Neuronal stem cell (in vitro differentiated cells): ENCODE data around the gene MARK3.
"Not testable (repeated sequence)": the region's sequence is repeated elsewhere in the genome, so short reads cannot be mapped to it uniquely, and the experiment has no call there.

Experiments used
- DNase-seq: peaks from one replicate; pipeline ENCODE4 v3.0.0-alpha.2; 2013; ENCODE audit warnings: low spot score
- H2AFZ ChIP-seq: one replicate; pipeline ENCODE4 v1.6.1; 2013; ENCODE audit warnings: mild to moderate bottlenecking, low read length, inconsistent platforms
- H2AK5ac ChIP-seq: 2 replicates; pipeline ENCODE4 v1.6.1; 2013; ENCODE audit warnings: low read depth, mild to moderate bottlenecking, inconsistent platforms, low read length, moderate library complexity, mixed read lengths
- H2BK120ac ChIP-seq: 2 replicates; pipeline ENCODE4 v1.6.1; 2013; ENCODE audit warnings: low read depth, mild to moderate bottlenecking, inconsistent platforms, low read length, moderate library complexity, mixed read lengths
- H2BK12ac ChIP-seq: one replicate; pipeline ENCODE4 v1.6.1; 2013; ENCODE audit warnings: low read length, inconsistent platforms
- H2BK15ac ChIP-seq: 2 replicates; pipeline ENCODE4 v1.6.1; 2013; ENCODE audit warnings: mild to moderate bottlenecking, low read length, inconsistent platforms, mixed read lengths
- H2BK5ac ChIP-seq: one replicate; pipeline ENCODE4 v1.6.1; 2013; ENCODE audit warnings: inconsistent platforms, mild to moderate bottlenecking, low read length, moderate library complexity
- H3K14ac ChIP-seq: one replicate; pipeline ENCODE4 v1.6.1; 2013; ENCODE audit warnings: low read length, inconsistent platforms
- H3K18ac ChIP-seq: 2 replicates; pipeline ENCODE4 v1.6.1; 2013; ENCODE audit warnings: low read length, inconsistent platforms
- H3K23ac ChIP-seq: 2 replicates; pipeline ENCODE4 v1.6.1; 2013; ENCODE audit warnings: low read depth, mild to moderate bottlenecking, mixed read lengths, low read length, inconsistent platforms; ENCODE audit not compliant: poor library complexity
- H3K27ac ChIP-seq: replicated peaks from 3 replicates; pipeline ENCODE4 v1.5.1; 2013; ENCODE audit warnings: low read length, inconsistent platforms
- H3K27me3 ChIP-seq, 3 experiments: 2 replicates each; pipeline ENCODE4 v1.6.1; 2013; ENCODE audit warnings: low read length in 3 of 3, mild to moderate bottlenecking in 2 of 3, inconsistent platforms in 1 of 3, low read depth in 1 of 3, mixed read lengths in 1 of 3, moderate library complexity in 1 of 3; ENCODE audit not compliant: control insufficient read depth in 3 of 3, insufficient read depth in 3 of 3
- H3K36me3 ChIP-seq, 2 donors: replicated peaks in 1 of 2; 2 replicates each; pipeline ENCODE4 v1.6.1; 2013; ENCODE audit warnings: low read length in 2 of 2; ENCODE audit not compliant: control insufficient read depth in 2 of 2, insufficient read depth in 2 of 2
- H3K4ac ChIP-seq: 2 replicates; pipeline ENCODE4 v1.6.1; 2013; ENCODE audit warnings: inconsistent platforms, mild to moderate bottlenecking, low read length, moderate library complexity
- H3K4me1 ChIP-seq, 2 donors: 1 replicate in 1 of 2; 2 replicates in 1 of 2; pipeline ENCODE4 v1.6.1; 2013; ENCODE audit warnings: low read length in 2 of 2, low read depth in 1 of 2; ENCODE audit not compliant: control insufficient read depth in 2 of 2, insufficient read depth in 1 of 2
- H3K4me2 ChIP-seq: one replicate; pipeline ENCODE4 v1.6.1; 2013; ENCODE audit warnings: mild to moderate bottlenecking, low read length, inconsistent platforms; ENCODE audit not compliant: insufficient read depth, poor library complexity, severe bottlenecking
- H3K4me3 ChIP-seq, 2 donors: 2 replicates each; pipeline ENCODE4 v1.5.1; 2013; ENCODE audit warnings: low read length in 2 of 2, mild to moderate bottlenecking in 2 of 2, inconsistent platforms in 1 of 2, moderate library complexity in 1 of 2
- H3K79me1 ChIP-seq: one replicate; pipeline ENCODE4 v1.6.1; 2013; ENCODE audit warnings: low read depth, mild to moderate bottlenecking, inconsistent platforms, low read length, moderate library complexity
- H3K9ac ChIP-seq: one replicate; pipeline ENCODE4 v1.6.1; 2013; ENCODE audit warnings: mild to moderate bottlenecking, low read depth, low read length, inconsistent platforms; ENCODE audit not compliant: poor library complexity
- H3K9me3 ChIP-seq, 2 donors: replicated peaks in 1 of 2; 2 replicates each; pipeline versions ENCODE3 to v1.6.1; 2013; ENCODE audit warnings: low read length in 2 of 2, mild to moderate bottlenecking in 2 of 2, inconsistent platforms in 1 of 2, low read depth in 1 of 2, mixed read lengths in 1 of 2, moderate library complexity in 1 of 2; ENCODE audit not compliant: control insufficient read depth in 2 of 2, insufficient read depth in 1 of 2
- H4K8ac ChIP-seq: one replicate; pipeline ENCODE4 v1.6.1; 2013; ENCODE audit warnings: low read depth, mild to moderate bottlenecking, inconsistent platforms, low read length, moderate library complexity
- H4K91ac ChIP-seq: one replicate; pipeline ENCODE4 v1.6.1; 2013; ENCODE audit warnings: low read length, low read depth, mild to moderate bottlenecking, inconsistent platforms; ENCODE audit not compliant: poor library complexity
- WGBS, 2 donors: extraction: QIAGEN DNeasy Blood & Tissue Kit; methylation state at CpG; one replicate each; pipeline ENCODE4 v1.1.7; 2013; ENCODE audit warnings: missing lambda C conversion rate in 2 of 2, mixed read lengths in 1 of 2; ENCODE audit not compliant: insufficient read length in 2 of 2, insufficient replicate concordance in 1 of 2; ENCODE audit errors: extremely low coverage in 2 of 2; 5-methylcytosine and 5-hydroxymethylcytosine counted together

MARK3 gene

DNA sequence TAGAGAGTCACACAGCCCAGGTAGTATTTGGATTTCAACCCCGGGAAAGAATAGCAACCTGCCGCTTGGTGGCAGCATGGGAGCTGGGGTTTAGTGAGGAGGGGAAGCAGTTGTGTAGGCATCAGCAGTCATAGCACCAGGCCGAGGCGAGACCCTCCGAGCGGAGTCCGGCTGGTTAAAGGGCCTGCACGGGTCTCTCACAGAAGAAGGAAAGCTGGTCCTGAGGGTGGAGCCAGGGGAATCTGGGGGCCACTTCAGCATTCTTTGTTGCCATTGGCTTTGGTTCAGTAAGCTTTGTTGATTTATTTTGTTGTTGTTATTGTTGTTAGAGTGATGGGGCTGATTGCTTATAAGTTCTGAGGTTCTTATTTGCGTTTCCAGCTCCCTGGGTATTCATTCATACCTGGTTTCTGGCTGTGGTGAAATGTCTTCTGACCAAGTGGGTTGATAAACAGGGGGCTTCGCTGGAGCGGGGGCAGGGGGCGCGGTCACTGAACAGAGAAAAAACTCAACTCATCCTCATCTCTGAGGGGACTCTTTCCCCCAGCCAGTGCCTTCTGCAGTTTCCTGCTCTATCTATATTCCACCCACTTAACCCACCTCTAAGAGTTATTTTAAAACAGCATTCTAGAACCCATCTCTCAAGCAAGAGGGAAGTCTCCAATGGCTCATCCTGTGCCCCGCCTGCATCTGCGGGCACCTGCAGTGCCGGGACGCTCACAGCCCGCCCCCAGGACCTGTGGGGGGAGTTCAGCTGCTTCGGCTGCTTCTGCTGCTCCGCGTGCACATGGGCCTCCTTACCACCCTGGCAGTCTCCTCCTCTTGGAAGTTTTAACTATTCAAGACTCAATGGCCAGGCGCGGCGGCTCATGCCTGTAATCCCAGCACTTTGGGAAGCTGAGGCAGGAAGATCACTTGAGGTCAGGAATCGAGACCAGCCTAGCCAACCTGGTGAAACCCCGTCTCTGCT, 125.8 kb downstream of the MARK3 start:
- Histone ChIP-seq H3K23ac (no peak overlapping the region), H3K4me3 (no peak overlapping the region), H3K18ac (no peak overlapping the region), H2BK15ac (no peak overlapping the region), H3K79me1 (no peaks in the 10 kb centered on the region), H2BK120ac (no peak overlapping the region), H4K91ac (no peak overlapping the region), H3K27ac (no peak overlapping the region), H2BK5ac (no peak overlapping the region), H2AK5ac (no peak overlapping the region), H3K4me2 (no peak overlapping the region), H3K4ac (no peak overlapping the region), H3K27me3 (no peaks in the 10 kb centered on the region), H2AFZ (no peak overlapping the region), H3K4me1 (peaks cover 0 to 5% of the 10 kb centered on the region in 2 donors), H3K9ac (no peak overlapping the region), H3K36me3 (peaks cover 13 to 65% of the 10 kb centered on the region in 2 donors), H3K14ac (no peak overlapping the region), H2BK12ac (no peak overlapping the region), H3K9me3 (no peaks in the 10 kb centered on the region), H4K8ac (no peak overlapping the region)
- WGBS, 2 donors, result no CpG with 5 or more reads among the region's 26 CpGs
- DNase-seq, result no peak

- H3K27ac ChIP-seq, H3K9me3 ChIP-seq, H2BK120ac ChIP-seq, H3K4me3 ChIP-seq, H3K9ac ChIP-seq, H2BK5ac ChIP-seq, H3K4me1 ChIP-seq, DNase-seq, H4K8ac ChIP-seq, H3K23ac ChIP-seq, H2AK5ac ChIP-seq, H3K4ac ChIP-seq, H3K27me3 ChIP-seq, H3K79me1 ChIP-seq, H3K14ac ChIP-seq, H2BK12ac ChIP-seq, H3K4me2 ChIP-seq, H4K91ac ChIP-seq, H3K18ac ChIP-seq, H2BK15ac ChIP-seq, H2AFZ ChIP-seq: not testable (repeated sequence)
- H3K36me3 ChIP-seq, result peaks cover 13 to 58% of the 10 kb centered on the region in 2 donors
- WGBS, 2 donors, result no CpG with 5 or more reads among the region's 8 CpGs
Measured at GRCh38 chr14:103512180-103512579, 127.0 kb downstream of the MARK3 start.

DNA sequence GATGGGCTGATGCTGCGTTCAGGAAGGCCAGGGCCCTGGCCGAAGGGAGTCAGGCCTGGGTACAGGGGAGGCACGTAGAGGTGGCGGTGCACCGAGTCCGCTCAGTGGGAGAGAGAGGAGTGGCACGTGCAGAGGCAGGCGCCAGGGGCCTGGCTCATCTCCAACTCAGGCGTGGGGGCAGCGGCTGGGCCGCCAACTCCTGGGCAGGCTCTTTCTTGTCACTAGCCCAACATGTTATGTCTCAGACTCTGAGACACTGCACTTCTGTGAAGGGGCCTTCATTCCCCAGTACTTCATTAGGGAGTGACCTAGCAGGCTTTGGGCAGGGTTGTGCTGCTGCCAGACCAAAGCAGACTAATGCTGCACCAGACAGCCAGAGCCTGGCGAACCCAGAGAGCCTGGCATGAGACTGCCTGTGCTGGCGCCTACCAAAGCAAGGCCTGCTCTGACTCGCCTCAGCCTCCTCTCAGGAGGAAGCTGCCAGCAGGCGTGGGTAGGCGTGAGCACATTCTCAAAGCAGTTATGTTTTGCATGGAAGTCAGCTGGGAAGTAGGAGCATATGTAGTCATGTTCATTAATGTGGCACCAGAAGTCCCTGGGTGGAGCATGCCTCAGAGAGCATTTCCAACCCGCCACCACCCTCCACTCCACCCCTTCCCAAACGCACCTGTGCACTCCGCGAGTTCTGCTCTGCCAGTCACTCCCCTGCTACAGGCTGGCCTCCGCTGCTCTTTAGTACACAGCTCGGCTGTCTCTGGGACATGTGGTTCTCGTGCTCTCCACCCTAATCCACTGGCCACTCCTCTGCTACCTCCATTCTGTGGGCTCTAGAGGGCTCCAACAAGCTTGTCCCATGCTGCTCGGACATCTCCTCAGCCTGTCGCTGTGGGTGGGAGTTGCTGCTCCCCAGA, 127.7 kb downstream of the MARK3 start:
- WGBS, 2 donors, result no CpG with 5 or more reads among the region's 25 CpGs

More for the DNA sequence above, 127.7 kb downstream of the MARK3 start:
- Histone ChIP-seq H3K27me3 (no peaks in the 10 kb centered on the region), H3K23ac (peak overlapping the region; percentile 57), H3K18ac (peak overlapping the region; percentile 82), H3K9ac (no peak overlapping the region), H2BK120ac (no peak overlapping the region), H3K79me1 (no peaks in the 10 kb centered on the region), H3K27ac (no peak overlapping the region), H3K14ac (peak overlapping the region; percentile 79), H4K8ac (no peak overlapping the region), H3K9me3 (no peaks in the 10 kb centered on the region), H4K91ac (no peak overlapping the region), H2BK5ac (no peak overlapping the region), H3K4me1 (peaks cover 7 to 14% of the 10 kb centered on the region in 2 donors), H3K4ac (no peak overlapping the region), H2AFZ (no peak overlapping the region), H2BK15ac (no peak overlapping the region), H3K36me3 (peaks cover 10 to 50% of the 10 kb centered on the region in 2 donors), H3K4me3 (no peak overlapping the region), H3K4me2 (no peak overlapping the region), H2BK12ac (no peak overlapping the region), H2AK5ac (peak overlapping the region; percentile 40)
- DNase-seq, result no peak
